ENCODE data around the gene TTLL10.
"Not testable (repeated sequence)": the region's sequence is repeated elsewhere in the genome, so short reads cannot be mapped to it uniquely, and the experiment has no call there.

Gene TTLL10

DNA sequence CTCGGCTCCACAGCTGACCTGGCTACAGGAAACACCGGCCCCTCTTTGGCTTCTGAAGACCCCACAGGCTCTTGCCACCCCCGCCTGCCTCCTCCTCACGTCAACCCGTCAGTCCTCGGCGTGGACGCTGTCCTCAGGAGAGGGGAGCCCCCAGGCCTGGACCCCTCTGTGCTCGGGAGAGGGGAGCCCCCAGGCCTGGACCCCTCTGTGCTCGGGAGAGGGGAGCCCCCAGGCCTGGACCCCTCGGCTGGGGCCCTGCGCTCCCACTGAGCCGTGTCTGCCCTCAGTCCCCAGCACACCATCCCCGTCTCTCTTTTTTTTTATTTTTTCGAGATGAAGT, 31.8 kb upstream of the TTLL10 start:
- DNase-seq (ENCODE audit: low read depth): no peak

- not testable (repeated sequence) for DNase-seq (ENCODE audit: low read depth)
Observed at GRCh38 chr1:1142352-1142751, 31.3 kb upstream of the TTLL10 start.

DNA sequence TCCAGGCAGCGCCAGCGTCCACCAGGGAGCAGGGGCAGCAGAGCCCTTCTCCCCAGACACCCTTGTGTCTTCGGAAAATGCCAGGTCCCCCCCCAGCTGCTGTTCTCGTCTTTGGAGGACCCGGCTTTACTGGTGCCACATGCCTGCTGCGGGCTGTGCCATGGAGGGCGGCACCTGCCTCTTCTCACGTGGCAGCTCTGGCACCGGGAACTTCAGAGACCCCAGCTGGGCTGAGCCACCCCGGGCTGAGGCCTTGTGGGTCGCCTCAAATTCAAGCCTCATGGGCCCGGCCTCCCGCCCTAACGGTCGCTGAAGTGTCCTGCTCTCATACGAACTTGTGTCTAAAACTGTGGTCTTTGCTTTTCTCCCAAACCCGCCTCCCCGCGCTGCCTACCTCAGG, 30.8 kb upstream of the TTLL10 start:
- no peak for DNase-seq (ENCODE audit: low read depth)

DNA sequence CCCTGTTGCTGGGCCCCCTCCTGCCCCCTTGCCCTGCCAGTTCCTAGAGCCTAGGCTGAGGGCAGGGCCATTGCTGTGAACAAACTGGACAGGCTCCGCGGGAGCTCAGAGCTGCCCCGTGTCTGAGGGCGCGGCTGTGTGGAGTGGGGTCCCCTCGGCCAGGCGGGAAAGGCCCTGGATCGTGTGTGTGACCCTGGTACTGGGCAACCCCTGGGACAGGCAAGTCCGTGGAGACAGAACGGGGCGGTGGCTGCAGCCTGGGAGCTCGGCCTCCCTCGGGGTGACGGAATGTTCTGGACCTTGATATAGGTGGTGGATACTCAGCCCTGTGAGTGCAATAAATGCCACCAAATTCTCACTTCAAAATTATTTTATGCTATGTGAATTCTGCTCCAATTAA, 30.0 kb upstream of the TTLL10 start:
- no peak for DNase-seq (ENCODE audit: low read depth)

GRCh38 chr1:1144122-1144842, 29.4 kb upstream of the TTLL10 start:
- peak; percentile 39 for DNase-seq (ENCODE audit: low read depth)

GRCh38 chr1:1144843-1145546, 28.7 kb upstream of the TTLL10 start:
- DNase-seq (ENCODE audit: low read depth): no peak

DNA sequence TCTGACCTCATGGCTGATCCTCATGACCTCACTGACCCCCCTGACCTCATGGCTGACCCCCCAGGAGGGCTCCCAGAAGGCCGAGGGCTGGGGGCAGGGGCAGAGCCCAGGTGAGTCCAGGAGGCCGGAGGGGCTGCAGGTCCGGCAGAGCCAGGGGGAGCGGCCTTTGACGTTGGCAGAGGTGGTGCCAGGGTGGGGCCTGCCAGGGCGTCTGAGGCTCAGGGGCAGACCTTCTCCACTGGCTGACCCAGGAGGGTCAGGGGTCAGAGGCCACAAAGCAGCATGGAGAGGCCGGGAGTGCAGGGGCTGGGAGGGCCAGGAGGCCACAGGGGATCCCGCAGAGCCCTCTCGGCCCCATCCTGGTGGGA, 28.1 kb upstream of the TTLL10 start:
- no peak for DNase-seq (ENCODE audit: low read depth)

- no peak for DNase-seq (ENCODE audit: low read depth)
Observed at GRCh38 chr1:1146026-1146425, 27.7 kb upstream of the TTLL10 start.

DNA sequence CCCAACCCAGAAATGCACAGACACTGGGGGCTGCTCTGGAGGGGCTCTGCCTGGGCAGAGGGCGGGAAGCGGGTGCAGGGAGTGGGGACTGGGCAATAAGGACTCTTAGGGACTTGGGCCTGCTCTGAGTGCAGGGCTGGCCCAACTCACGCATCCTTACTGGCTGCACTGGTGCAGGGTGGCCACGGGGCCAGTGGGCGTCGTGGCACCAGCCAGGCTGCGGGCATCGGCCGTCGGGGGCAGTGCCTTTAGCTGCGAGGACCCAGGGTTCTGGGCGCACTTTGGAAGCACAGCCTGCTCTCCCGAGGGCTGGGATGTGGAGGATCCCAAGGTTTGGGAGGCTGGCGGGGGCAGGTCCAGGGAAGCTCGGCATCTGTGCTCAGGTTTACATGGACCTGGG, 27.1 kb upstream of the TTLL10 start:
- DNase-seq (ENCODE audit: low read depth): no peak

GRCh38 chr1:1148061-1148460, 25.6 kb upstream of the TTLL10 start:
- no peak for DNase-seq (ENCODE audit: low read depth)

DNA sequence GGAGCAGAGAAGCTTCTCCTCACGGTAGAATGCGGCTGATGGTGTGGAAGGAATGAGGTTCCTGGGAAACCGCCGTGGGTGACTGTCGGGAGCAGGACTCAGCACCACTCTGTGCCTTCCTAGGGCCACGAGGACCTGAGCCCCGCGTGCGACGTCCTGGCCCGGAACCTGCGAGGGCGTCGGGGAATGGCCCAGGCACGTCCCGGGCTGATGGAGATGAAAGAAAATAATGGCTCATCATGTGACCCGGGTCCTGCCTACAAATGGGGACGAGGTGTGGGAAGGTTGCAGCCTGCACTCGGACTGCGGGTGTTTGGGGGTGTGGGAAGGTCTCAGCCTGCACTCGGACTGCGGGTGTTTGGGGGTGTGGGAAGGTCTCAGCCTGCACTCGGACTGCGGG, 25.1 kb upstream of the TTLL10 start:
- DNase-seq (ENCODE audit: low read depth): no peak

GRCh38 chr1:1149416-1149815, 24.3 kb upstream of the TTLL10 start:
- DNase-seq (ENCODE audit: low read depth): no peak

DNA sequence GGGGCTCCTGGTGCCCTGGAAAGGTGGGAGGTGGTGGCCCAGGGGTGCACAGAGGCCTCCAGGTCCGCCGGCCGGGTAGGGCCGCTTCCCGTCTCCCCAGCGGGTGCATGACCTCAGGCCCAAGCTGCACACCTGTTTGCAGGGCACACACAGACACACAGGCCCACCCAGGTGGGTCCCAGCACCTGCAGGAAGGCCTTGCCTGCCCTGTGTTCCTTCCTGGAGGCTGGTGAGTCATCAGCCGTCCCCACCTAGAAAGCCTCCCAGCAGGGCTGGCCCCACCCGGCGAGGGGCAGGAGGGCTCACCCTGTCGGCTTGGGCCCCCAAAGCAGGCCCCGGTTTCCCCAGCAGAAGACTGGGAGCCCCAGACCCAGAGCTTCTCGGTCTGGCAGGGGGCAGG, 23.6 kb upstream of the TTLL10 start:
- DNase-seq (ENCODE audit: low read depth): no peak

DNA sequence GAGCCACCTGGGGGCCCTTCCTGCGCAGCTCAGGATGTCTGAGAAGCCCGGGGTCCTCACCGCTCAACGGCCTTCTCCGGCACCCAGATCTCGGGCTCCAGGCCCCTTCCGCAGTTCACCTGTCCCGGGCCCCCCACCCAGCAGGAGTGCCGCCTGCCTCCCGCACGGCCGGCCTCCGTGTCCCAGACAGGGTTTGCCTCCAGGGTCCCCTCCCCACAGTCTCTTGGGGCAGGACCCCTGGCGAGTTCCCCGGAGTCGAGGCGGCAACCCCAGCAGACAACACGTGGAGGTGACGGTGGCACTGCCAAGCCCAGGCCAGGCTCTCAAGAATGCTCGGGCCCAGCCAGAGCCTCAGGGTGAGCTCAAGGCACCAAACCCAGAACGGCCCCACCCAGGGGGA, 22.4 kb upstream of the TTLL10 start:
- no peak for DNase-seq (ENCODE audit: low read depth)

DNA sequence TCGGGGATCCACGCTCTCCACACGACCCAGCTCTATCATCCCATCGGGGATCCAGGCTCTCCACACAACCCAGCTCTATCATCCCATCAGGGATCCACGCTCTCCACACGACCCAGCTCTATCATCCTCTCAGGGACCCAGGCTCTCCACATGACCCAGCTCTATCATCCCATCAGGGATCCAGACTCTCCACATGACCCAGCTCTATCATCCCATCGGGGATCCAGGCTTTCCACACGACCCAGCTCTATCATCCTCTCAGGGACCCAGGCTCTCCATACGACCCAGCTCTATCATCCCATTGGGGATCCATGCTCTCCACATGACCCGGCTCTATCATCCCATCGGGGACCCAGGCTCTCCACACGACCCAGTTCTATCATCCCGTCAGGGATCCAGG, 21.2 kb upstream of the TTLL10 start:
- not testable (repeated sequence) for DNase-seq (ENCODE audit: low read depth)

DNA sequence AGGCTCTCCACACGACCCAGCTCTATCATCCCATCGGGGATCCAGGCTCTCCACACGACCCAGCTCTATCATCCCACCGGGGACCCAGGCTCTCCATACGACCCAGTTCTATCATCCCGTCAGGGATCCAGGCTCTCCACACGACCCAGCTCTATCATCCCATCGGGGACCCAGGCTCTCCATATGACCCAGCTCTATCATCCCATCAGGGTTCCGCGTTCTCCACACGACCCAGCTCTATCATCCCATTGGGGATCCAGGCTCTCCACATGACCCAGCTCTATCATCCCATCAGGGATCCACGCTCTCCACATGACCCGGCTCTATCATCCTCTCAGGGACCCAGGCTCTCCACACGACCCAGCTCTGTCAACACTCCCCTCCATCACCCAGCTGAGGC, 20.5 kb upstream of the TTLL10 start:
- not testable (repeated sequence) for DNase-seq (ENCODE audit: low read depth)

DNA sequence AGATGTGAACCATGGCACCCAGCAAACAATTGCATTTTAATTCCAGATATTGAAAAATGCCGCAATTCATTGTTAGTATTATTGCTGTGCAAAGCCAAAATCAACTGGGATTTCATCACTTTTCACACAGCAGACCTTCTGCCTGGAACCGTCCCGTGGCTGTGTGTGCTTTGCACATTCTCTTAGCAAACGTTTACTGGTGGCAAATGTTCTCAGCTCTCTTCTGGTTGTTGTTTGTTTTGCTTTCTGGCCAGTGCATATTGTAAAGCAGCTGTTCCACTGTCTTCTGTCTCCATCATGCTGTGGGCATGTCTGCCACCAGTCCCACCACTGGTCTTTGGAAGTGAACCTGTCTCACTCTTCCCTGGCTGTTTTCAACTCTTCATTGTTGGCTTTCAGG, 19.8 kb upstream of the TTLL10 start:
- no peak for DNase-seq (ENCODE audit: low read depth)

GRCh38 chr1:1155258-1155657, 18.4 kb upstream of the TTLL10 start:
- DNase-seq (ENCODE audit: low read depth): no peak

DNA sequence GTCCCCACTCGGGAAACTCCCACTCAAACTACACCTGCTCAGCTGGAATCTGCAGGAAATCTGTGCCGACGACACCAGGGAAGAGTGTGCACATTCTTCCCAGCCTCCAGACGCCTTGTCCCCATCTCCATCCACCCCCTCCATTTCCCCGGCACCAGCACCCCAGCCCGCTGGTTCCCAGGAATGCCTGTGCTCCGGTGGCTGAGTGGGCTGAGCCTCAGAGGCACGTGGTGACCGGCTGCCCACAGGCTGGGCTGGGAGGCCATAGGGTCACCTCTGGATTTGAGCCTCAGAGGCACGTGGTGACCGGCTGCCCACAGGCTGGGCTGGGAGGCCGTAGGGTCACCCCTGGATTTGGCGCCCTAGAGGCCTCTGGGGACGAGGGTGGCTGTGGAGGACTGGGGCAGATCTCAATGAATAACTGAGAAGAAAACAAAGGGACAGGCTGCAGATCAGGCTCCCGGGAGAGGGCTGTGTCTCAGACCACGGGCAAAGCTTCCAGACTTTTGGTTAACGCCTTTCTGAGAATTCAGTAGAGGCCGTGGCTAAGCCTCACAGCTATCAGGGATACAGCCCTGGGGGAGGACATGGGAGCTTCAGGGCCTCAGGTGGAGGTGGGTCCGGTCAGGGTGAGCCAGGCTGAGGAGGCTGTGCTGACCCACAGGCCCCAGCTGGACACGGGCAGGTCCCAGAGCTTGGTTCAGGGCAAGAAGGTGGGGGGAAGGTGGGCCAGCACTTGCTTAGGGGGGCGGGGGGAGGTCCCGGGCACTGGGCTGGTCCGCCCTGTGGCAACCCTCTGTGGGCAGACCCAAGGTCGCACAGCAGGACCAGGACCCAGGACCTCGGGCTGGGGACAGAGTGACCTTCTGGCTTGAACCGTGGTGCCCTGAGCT, 17.3 kb upstream of the TTLL10 start:
- no peak for DNase-seq (ENCODE audit: low read depth)

DNA sequence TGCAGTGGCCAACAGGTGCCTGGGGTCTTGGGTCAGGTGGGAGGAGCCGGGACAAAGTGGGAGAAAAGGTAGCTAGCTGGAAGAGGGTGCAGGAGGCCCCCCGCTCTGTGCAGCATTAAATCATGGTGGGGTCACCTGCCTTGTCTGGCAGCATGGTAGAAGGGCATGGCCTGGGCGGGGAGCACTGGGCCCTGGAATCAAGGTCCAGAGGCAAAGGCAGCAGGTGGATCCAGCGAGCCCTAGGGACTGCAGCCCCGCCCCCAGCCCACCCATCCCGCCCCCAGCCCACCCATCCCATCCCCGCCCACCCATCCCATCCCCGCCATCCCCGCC, 16.7 kb upstream of the TTLL10 start:
- no peak for DNase-seq (ENCODE audit: low read depth)

- peak; percentile 37 for DNase-seq (ENCODE audit: low read depth)
Observed at GRCh38 chr1:1157426-1157913, 16.2 kb upstream of the TTLL10 start.

DNA sequence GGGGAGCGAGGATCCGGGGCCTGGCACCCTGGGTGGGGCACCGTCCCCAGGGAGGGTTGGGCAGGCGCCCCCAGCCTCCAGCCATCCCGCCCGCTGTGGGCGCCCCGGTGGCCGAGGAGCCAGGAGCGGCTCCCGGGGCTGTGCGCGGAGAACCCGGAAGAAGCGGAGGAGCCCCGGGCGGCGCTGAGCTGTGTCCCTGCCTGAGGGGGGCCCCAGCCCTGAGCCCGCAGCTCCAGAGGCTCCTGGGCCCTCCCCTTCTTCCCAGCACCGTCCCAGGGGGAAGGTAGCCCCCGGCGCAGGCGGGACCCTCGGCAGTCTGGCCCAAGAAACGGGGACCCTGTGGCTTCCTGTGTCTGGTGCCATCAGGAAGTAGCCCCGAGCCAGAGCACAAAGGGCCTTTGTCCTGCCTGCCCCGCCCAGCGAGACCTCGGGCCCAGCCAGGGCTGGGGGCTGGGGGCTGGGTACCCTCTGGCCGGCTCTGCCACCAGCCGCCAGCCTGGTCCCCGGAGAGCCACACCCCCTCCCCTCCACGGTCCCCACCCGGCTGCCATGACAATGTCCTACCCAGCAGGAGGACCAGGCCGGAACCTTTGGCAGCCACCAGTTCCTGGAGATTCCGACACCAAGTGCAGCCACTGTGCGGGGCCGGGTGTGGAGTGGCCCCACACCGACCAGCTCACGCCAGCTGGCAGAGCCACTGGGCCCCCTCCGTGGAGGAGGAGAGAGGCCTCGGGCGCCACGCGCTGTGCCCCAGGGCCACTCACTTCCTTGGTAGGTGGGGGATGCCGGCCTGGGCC, 15.6 kb upstream of the TTLL10 start:
- no peak for DNase-seq (ENCODE audit: low read depth)
